ENCODE measurements around the gene TMEM134.
A peak's percentile ranks its signal among the peaks of the same experiment; 100 is the strongest.
"Not testable (repeated sequence)": the region's sequence is repeated elsewhere in the genome, so short reads cannot be mapped to it uniquely, and the experiment has no call there.

TMEM134 gene

DNA sequence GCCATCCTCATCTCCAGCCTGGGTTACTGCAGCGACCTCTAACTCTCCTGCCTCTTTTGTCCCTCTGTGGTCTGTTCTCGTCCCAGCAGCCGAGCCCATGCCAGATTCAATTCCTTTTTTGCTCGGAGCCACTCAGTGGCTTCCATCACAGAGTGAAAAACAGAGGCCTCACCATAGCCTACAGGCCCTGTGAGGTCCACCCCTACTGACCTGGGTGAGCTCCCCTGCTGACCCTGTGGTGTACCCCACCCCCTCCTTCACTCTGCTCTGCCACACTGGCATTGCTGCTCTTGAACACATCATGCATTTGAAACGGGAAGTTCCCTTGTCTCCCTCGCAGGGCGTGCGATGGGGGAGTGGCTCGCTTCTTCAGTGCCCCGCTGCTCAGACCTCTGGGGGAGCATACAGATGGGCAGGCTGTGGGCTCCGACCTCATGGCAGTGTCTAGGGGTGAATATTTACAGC is 15.8 kb upstream of the TMEM134 start:
- DNase-seq: no peak

DNA sequence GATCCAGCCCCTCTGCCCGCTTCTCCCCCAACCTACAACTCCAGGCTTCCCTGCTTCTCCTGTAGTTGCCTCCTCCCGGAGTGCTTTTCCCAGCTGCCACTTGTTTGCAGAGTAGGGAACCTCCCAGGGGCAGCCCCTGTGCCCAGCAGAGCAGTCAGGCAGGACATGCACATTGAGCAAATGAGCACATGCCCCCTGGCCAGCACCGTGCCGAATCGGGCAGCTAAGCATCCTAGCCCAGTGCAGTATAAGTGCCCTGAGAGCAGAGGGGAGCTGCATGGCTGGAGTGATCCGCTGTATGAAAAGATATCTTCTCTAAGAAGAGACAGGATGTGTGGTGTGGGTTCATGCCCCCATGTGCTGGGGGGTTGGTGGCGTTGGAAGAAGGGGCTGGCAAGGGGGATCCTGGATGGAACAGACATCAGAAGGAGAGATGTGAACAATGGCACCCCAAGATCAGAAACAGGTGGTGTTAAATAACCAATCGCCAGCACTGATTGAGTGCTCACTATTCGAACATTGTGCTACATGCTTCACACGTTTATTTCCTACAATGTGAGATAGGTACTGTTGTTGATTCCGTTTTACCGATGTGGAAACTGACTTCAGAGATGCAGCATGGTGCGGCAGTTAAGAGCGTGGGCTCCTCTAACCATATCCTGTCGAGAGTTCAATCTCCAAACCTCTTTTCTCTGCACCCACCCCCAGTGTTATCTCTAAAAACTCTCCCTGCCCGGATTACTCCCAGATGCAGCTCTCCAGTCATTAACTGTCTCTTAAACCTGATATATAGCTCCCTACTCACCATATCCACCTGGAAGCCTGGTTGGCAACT is 15.0 kb upstream of the TMEM134 start:
- DNase-seq: no peak

DNA sequence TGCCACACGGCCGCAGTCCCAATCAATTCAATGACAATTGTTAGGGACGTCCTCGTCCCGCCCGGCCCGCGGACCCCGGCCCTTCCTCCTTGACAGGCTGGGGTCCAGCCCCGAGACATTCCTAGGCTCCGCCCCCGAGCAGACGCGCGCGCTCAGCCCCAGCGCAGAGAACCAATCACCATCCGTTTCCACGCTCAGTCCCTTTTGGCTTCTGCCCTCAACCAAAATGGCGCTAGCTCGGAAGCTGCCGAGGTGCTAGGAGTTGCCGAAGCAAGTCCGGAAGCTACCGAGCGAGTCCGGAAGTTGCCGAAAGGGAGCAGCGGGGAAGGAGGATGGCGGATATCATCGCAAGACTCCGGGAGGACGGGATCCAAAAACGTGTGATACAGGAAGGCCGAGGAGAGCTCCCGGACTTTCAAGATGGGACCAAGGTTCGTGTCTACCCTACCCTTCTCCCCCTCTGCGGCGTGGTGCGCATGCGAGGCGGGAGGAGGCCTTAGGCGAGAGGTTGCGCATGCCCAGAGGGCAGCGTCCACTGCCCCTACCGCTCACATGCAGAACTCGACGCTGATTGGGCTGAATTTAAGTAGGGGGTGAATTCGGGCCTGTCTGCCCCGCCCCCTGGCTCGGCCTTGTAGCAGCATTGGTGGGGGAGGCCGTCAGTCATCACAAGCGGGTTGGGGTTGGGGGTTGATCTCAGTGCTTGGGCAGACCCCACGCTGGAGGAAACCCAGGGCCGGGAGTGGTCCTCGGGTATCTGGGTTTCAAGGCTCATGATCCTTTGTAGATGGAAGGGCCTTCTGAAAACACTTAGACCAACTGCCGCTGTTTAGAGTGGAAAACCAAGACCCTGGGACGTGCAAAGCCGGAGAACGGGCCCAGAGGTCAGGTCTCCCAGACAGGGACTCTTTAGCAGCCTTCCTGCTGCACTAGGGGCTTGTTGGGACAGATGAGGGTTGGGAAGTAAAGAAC is 14.1 kb upstream of the TMEM134 start, which contains the start of gene AIP:
AIP (plus strand) TSS at position 200 of the 972 bp plus-strand sequence; CDS start at position 333, 133 bp downstream.
- peak; percentile 99 for DNase-seq

DNA sequence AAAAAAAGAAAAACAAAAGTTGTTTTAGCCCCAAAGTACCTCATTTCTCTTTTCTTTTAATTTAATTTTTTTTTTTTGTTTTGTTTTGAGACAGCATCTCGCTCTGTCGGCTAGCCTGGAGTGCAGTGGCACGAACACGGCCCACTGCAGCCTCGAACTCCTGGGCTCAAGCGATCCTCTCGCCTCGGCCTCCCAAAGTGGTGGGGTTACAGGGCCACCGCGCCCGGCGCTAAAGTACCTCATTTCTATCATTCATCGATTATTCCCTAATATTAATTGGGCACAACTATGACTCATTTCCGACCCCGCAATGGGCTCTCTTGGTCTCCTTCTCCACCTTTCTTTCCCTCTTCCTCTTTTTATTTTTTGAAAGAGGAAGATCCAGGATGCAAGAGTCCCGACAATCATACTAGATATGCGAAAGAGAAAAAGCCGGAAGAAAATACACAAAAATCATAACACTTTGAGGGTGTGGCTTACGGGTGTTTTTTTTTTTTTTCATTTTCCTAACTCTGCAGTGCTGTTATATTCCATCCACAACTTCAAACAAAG is 13.3 kb upstream of the TMEM134 start:
- no peak for DNase-seq

DNA sequence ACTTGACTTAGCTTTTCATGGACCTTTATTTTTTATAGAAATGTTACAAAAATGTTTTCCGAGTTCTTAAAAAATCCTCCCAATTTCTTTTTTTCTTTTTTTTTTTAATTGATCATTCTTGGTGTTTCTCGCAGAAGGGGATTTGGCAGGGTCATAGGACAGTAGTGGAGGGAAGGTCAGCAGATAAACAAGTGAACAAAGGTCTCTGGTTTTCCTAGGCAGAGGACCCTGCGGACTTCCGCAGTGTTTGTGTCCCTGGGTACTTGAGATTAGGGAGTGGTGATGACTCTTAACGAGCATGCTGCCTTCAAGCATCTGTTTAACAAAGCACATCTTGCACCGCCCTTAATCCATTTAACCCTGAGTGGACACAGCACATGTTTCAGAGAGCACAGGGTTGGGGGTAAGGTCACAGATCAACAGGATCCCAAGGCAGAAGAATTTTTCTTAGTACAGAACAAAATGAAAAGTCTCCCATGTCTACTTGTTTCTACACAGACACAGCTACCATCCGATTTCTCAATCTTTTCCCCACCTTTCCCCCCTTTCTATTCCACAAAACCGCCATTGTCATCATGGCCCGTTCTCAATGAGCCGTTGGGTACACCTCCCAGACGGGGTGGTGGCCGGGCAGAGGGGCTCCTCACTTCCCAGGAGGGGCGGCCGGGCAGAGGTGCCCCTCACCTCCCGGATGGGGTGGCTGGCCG is 8.4 kb upstream of the TMEM134 start:
- not testable (repeated sequence) for DNase-seq

DNA sequence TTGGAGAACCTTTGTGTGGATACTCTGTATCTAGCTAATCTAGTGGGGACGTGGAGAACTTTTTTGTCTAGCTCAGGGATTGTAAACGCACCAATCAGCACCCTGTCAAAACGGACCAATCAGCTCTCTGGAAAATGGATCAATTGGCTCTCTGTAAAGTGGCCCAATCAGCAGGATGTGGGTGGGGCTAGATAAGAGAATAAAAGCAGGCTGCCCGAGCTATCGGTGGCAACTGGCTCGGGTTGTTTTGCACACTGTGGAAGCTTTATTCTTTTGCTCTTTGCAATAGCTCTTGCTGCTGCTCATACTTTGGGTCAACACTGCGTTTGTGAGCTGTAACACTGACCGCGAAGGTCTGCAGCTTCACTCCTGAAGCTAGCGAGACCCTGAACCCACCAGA is 7.6 kb upstream of the TMEM134 start:
- not testable (repeated sequence) for DNase-seq

DNA sequence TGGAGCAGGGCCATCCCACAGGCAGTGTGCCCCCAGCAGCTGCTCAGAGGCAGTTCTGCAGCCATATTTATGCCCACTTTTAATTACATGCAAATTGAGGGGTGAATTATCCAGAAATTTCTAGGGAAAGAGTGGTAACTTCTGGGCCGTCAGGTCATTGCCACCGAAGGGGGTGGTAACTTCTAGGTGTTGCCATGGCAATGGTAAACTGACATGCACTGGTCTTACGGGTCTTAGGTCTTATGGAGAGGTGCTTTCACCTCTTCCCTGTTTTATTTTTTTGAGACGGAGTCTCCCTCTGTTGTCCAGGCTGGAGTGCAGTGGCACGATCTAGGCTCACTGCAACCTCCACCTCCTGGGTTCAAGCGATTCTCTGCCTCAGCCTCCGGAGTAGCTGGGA is 3.8 kb upstream of the TMEM134 start:
- DNase-seq: no peak

DNA sequence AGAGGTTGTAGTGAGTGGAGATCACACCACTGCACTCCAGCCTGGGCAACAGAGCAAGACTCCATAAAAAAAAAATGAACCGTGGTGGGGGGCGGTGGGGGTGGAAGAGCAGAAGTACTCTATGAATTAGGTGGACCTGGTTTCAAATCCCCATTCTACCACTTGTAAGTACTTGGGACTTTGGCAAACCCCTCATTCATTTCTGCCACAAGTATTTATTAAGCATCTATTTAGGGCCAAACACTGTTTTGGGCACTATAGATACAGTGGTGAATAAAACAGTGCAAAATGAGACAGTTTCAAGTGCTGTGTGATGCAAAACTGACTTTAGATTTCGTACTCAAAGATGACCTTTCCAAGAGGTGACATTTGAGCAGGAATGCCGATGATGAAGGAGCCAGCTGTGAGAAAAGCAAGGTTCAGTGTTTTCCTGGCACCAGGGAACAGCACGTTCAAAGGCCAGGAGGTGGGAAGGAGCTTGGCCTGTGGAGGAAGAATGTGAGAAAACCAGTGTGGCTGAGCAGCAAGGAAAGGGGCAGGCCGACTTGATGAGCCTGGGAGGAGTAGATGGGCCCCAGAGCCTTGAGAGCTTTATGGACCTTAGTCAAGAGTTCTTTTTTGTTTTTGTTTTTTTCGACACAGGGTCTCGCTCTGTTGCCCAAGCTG is 1.4 kb upstream of the TMEM134 start:
- DNase-seq: no peak

DNA sequence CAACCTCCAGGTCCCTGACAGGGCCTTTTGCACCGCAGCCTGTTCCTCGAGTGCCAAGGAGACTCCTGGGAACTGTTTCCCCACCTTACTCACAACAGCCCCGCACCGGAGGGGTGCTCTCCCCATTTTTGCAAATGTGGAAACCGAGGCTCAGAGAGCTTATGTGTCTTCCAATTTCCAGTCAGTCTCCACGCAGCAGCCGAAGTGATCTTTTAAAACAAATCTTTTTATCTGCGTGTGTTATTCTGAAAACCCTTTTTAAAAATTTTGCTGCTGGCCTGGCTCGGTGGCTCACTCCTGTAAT is 409 bp upstream of the TMEM134 start:
- no peak for DNase-seq

DNA sequence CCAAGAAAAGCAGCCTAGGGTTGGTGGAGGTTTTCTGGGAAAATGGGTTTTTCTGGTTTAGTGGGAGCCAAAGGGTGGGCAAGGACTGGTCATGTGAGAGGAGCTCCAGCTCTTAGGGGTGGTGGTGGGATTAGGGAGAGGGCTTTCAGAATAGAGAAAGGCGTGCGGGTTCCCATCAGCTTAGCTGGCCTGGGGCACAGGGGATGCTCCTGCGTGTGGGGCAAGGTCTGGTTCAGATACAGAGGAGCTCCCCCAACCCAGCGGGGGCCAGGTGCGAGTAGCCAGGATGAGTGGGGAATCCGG is 644 bp downstream of the TMEM134 start:
- DNase-seq: peak; percentile 42

DNA sequence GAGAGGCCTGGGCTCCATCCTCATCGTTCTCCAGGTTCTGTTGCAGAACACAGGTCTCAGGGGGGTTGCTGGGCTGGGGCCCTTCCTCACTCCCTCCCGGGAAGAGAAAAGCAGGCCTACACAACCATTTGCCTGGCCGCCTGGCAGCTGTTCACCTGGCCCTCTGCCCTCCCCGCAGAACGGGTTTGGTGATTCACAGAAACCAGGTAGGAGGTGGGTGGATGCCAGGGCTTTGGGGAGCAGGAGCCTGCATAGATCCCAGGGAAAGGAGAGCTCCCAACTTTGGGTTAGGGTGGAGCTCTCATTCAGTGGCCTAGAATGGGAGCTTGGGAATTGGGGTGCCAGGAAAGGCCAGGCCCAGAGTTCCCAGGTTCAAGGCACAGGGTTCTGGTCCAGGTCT is 995 bp downstream of the TMEM134 start:
- peak; percentile 75 for DNase-seq

DNA sequence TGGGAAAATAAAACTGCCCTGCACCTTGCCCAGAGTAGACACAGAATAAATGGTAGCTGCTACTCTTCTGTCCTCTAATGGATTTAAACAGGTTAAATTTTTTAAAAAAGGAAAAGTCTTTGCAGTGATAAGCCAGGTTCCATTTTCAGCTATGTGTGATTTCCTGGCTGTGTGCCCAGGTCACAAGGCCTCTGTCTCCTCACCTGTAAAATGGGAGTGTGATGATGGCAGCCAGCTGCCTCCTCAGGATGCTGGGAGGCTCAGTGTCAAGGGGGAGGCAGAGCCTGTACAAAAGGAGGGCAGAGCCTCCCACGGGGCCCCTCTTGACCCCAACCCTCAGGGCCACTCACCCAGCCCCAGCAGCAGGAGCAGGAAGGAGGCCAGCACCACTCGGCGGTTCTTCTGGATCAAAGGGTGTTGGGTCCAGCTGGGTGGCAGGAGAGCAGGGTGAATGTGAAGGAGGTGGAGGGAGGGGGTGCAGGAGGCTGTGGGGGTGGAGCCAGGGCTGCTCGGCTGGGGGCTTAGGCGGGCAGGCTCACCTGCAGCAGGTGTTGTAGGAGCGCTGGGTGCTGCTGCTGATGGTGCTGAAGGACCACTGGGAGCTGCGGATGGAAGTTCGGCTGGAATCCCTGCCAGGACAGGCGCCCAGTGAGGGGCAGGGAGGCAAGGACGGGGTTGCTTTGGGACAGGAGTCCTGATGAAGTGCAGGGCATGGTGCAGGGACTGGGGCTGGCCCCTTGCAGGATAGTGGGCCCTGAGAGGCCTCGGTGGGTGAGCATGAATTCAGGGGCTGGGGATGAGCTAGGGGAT is 1.9 kb downstream of the TMEM134 start:
- no peak for DNase-seq

DNA sequence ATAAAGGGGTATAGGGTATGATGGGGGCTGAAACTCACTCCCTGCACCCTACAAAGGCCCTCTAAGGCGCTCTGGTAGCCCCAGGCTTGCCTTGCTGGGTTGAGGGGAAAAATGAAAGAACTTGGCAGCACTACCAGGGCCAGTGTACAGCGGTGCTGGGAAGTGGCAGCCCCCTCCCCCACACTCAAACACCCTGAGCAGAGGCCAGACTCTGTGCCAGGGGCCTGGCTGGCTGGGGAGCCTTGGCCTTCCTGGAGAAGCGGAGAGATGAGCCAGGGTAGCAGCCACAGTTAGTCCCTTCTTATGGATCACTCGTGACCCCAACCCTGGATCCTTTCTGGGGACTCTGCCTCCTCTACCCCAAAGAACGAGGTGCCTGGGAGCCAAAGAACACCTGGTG is 2.7 kb downstream of the TMEM134 start:
- DNase-seq: no peak

DNA sequence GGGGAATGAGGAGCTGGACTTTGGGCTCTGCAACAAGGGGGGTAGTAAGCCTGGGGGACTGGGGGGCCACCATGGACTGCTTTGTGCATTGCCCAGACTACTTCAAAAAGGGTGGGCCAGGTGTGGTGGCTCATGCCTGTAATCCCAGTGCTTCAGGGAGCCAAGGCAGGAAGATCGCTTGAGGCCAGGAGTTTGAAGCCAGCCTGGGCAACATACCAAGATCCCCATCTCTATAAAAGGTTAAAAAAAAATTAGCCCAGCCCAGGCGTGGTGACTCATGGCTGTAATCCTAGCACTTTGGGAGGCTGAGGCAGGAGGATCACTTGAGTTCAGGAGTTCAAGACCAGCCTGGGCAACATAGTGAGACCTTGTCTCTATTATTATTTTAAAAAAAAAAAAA is 3.5 kb downstream of the TMEM134 start:
- DNase-seq: not testable (repeated sequence)

DNA sequence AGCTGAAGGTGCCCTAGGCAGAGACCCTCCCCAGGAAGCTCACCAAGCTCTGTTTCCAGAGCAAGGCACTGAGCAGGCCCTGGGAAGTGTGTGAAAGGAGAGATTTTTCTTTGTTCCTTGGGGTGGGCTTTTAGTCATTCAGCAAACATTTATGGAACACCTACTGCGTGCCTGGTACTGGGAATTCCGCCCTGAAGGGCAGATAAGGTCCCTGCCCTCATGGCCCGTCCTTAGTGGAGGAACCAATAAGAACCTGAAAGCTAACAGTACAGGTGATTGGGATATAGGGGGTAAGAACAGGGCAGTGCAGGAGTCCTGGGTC is 3.9 kb downstream of the TMEM134 start:
- DNase-seq: peak; percentile 31

DNA sequence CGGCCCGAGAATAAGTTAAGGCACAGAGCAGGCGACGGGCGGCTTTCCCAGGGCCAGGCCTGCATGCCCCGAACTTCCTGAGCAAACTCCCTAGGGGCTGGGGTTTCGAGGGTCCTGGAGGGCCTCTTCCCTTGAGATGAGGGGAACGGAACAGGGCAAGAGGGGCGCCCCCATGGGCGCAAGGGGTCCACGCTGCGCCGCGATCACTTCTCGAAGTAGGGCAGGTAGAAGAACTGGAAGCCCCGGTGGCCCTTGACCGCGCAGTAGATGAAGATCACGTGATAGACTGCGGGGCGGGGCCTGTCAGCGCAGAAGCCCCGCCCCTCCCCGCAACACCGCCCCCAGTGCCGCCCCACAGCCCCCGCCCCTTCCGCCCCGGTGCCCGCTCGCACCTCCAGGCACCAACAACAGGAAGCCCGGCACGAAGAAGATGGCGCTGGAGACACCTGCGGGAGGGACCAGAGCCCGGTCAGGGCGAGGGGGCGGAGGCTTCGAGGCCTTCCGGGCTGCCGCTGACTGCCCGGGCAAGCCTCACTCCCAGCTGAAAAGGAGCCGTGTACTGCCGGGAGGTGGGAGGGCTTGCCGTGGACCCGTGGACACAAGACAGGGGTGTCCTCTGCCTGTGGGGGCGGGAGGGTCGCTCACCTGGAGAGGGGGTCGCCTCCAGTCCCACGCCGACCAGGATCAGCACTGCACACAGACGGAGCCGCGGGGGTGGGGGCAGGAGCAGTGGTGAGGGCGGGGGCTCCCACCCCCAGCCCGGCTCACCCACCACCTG is 4.5 kb downstream of the TMEM134 start:
- peak; percentile 93 for DNase-seq

DNA sequence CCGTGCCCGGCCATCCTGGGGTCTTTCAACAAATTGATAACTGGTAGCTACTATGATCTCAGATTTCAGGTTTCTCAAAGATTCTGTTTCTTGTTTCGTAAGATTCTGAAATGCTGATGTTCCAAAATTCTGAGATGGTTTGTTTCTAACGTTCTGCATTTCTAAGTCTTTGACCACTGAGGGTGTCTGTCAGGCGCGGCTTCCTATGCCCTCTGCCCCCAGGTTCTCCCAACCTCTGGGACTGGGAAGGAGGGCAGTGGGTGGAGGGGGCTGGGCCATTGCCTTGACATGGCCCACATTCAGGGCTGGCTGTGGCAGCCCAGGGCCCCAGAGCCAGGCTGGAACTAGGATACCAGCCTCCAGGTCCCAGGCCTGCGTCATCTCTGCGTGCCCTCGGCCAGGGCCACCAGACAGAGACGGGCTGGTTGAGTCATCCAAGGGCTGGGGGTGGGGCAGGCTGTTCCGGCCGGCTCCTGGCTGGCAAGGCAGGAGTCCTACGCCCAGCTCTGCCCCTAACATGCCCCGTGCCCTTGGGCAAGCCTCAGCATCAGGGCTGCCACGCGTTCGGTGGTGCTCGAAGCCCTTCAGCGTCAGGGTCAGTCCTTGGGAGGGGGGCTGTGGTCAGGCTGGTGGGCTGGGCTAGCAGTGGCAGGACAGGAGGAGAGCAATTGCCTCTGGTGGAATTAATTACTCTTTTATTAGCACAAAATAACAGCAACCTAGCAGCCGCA is 5.2 kb downstream of the TMEM134 start:
- DNase-seq: no peak

DNA sequence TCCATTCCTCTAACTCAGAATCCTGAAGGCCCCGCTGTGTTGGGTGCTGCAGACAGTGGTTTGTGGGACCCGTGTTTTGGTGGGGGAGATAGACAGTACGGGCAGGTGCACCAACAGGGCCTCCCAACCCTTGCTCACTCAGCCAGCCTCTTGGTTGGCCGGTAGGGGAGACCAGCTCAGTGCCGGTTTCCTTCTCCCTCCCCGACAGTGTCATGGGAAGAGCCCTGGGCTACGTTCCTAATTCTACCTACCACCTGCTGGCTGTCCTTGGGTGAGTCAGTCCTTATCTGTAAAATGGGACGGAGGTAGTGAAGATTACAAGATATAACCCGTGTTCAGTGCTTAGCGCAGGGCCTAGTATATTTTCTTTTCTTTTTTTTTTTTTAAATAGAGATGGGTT is 5.9 kb downstream of the TMEM134 start:
- no peak for DNase-seq

DNA sequence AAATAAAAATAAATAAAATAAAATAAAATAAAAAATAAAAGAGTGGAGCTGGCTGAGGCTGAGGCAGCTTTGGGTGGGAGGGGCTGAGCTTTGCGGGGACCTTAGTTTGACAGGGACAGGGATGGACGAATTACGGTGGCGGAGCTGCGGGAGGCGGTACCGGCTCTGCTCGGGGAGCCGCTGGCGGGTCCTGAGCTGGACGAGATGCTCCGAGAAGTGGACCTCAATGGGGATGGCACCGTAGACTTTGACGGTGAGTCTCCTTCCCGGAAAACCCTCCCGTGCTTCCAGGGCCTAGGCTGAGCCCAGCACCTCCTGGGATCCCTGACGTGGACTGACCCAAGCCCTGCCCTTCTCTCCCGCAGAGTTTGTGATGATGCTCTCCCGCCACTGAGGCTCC is 10.8 kb downstream of the TMEM134 start:
- DNase-seq: no peak

DNA sequence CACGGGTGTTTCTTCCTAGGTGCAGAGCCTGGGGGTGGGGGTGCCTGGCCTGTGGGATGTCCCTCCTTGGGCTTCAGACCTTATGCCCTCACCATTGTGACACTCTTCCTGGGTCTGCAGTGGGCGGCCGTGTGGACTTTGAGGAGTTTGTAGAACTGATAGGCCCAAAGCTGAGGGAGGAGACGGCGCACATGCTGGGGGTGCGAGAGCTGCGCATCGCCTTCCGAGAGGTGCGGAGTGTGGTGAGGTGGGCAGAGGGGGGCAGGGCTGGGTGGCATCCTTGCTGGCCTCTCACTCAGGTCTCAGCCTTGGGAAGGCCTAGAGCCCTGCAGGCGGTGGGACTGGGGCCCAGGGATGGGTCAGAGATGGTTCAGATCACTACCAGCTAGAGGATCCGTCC is 11.6 kb downstream of the TMEM134 start:
- DNase-seq: no peak
